AG04450 (cell line): ENCODE measurements around the gene EP400. TPM values are rescaled to one million over a fixed set of nuclear protein-coding genes. Genes with fewer than 3 reads are reported as not detected.

Experiments
- CTCF ChIA-PET: fragments of 300-600, 350-600 bp; formaldehyde crosslinking; extraction: SDS; loops from one replicate; lab custom pipeline; 2022; ENCODE audit warnings: antibody characterized with exemption, inconsistent platforms; lab: Charles Lee
- POLR2A ChIA-PET: fragments of 350-600 bp; formaldehyde crosslinking; extraction: SDS; loops from one replicate; lab custom pipeline; 2021; ENCODE audit warnings: antibody characterized with exemption, inconsistent platforms; lab: Yijun Ruan, JAX
- DNase-seq: peaks from one replicate; pipeline ENCODE4 v3.0.0-alpha.2; 2011; ENCODE audit warnings: low read depth, low spot score
- H3K27ac ChIP-seq: one replicate; pipeline ENCODE4 v1.5.1; 2012; ENCODE audit warnings: low read depth, low read length, control low read depth
- H3K27me3 ChIP-seq: one replicate; pipeline ENCODE4 v1.6.0; 2012; ENCODE audit warnings: low read length; ENCODE audit not compliant: control insufficient read depth, insufficient read depth
- H3K4me3 ChIP-seq: 2 replicates; pipeline ENCODE4 v1.5.1; 2011; ENCODE audit warnings: mild to moderate bottlenecking, low read depth, low read length, control low read depth
- H3K9me3 ChIP-seq: 2 replicates; pipeline ENCODE4 v1.5.1; 2012; ENCODE audit warnings: low read length; ENCODE audit not compliant: control insufficient read depth, insufficient read depth
- polyA plus RNA-seq: library from polyadenylated mRNA; depleted of rRNA; stranded (reverse); fragments of >200 nt; gene quantifications from 2 replicates; pipeline ENCODE4 v1.2.3, GENCODE V29; 2011
- TF ChIP-seq, protein P1 (sequence below): IDR thresholded peaks from 2 replicates; pipeline ENCODE4 v1.5.1; 2011; ENCODE audit warnings: low read depth, low read length, control low read depth, inconsistent platforms

EP400 gene
- polyA plus RNA-seq, 1 experiment: 5.4 TPM

DNA sequence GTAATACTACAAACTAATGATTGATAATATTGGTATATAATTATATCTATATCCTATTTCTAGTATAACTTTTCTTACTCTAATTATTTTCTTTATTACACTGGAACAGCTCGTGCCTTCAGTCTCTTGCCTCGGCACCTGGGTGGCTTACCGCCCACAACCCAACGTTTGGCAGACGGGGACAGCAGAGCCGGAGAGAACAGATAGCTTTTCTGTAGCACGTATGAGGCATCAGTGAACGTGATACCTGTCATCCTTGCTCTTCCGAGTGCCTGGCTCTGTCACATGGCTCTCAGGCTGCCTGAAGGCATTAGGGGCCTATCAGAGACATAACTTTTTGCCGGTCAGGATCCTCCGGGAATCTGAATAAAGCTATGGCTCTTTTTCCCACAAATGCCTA, 15.2 kb upstream of the EP400 start:
- no peaks in the 10 kb centered on the region for H3K9me3 ChIP-seq
- DNase-seq: no peak
- TF ChIP-seq, protein P1, sequence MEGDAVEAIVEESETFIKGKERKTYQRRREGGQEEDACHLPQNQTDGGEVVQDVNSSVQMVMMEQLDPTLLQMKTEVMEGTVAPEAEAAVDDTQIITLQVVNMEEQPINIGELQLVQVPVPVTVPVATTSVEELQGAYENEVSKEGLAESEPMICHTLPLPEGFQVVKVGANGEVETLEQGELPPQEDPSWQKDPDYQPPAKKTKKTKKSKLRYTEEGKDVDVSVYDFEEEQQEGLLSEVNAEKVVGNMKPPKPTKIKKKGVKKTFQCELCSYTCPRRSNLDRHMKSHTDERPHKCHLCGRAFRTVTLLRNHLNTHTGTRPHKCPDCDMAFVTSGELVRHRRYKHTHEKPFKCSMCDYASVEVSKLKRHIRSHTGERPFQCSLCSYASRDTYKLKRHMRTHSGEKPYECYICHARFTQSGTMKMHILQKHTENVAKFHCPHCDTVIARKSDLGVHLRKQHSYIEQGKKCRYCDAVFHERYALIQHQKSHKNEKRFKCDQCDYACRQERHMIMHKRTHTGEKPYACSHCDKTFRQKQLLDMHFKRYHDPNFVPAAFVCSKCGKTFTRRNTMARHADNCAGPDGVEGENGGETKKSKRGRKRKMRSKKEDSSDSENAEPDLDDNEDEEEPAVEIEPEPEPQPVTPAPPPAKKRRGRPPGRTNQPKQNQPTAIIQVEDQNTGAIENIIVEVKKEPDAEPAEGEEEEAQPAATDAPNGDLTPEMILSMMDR: no peak
- H3K4me3 ChIP-seq: no peak overlapping the region
- CTCF ChIA-PET: no interaction called here
- H3K27me3 ChIP-seq: no peaks in the 10 kb centered on the region
- H3K27ac ChIP-seq: no peak overlapping the region
- POLR2A ChIA-PET: no interaction called here

DNA sequence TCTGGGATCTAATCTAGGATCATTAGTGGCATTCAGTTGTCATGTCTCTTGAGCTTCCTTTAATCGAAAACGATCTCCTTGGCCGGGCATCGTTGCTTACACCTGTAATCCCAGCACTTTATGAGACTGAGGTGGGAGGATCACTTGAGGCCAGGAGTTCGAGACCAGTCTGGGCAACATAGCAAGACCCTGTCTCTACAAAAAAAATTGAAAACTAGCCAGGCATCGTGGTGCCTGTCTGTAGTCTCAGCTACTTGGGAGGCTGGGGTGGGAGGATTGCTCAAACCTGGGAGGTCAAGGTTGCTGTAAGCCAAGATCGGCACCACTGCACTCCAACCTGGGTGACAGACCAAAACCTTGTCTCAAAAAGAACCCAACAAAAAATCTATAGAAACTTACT, 11.7 kb upstream of the EP400 start:
- no peak overlapping the region for H3K27ac ChIP-seq
- H3K9me3 ChIP-seq: no peaks in the 10 kb centered on the region; the same call in 1 of the 2 replicates
- TF ChIP-seq, protein P1: no peak
- CTCF ChIA-PET: no interaction called here
- POLR2A ChIA-PET: no interaction called here
- no peak overlapping the region for H3K4me3 ChIP-seq
- no peak for DNase-seq
- no peaks in the 10 kb centered on the region for H3K27me3 ChIP-seq

DNA sequence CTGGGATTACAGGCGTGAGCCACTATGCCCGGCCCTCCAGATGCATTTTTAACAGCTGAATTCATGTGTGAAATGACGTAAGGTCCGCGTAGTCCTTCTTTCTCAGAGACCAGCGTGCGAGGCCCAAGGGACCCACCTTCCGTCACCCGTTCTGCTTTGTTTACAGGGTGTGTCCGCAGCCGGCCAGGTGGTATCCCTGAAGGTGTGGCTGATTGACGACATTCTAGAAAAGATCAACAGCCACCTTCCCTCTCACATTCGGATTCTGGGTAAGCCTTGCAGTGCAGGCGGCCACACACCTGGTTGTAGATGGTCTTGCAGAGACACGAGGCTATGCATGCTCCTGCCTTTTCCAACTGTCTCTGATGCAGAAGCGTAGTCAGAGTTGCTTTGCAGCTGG, 10.7 kb upstream of the EP400 start:
- TF ChIP-seq, protein P1: no peak
- DNase-seq: no peak
- ChIA-PET POLR2A (interaction anchor here (0.5 kb wide), 1 partner anchor 20 kb away, joined by 3 read pairs; no protein-coding TSS in a partner anchor), CTCF (no interaction called here)
- Histone ChIP-seq H3K9me3 (no peaks in the 10 kb centered on the region; the same call in 1 of the 2 replicates), H3K27ac (no peak overlapping the region), H3K4me3 (no peak overlapping the region), H3K27me3 (no peaks in the 10 kb centered on the region)

DNA sequence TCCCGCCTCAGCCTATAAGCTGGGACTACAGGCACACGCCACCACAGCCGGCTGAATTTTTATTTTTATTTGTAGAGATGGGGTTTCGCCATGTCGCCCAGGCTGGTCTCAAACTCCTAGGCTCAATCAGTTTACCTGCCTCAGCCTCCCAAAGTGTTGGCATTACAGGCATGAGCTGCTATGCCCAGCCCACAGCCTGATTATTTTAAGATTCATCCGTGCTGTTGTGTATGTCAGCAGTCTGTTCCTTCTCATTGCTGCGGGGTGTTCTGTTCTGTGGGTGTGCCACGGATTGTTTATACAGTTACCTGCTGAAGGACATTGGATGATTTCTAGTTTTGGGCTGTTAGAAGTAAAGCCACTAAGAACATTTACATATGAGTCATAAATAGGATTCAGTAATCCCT, 9.6 kb upstream of the EP400 start:
- ChIA-PET CTCF (no interaction called here), POLR2A (no interaction called here)
- H3K27ac ChIP-seq: no peak overlapping the region
- H3K4me3 ChIP-seq: no peak overlapping the region
- no peaks in the 10 kb centered on the region for H3K27me3 ChIP-seq
- no peaks in the 10 kb centered on the region; the same call in 1 of the 2 replicates for H3K9me3 ChIP-seq
- no peak for DNase-seq
- TF ChIP-seq, protein P1: no peak

DNA sequence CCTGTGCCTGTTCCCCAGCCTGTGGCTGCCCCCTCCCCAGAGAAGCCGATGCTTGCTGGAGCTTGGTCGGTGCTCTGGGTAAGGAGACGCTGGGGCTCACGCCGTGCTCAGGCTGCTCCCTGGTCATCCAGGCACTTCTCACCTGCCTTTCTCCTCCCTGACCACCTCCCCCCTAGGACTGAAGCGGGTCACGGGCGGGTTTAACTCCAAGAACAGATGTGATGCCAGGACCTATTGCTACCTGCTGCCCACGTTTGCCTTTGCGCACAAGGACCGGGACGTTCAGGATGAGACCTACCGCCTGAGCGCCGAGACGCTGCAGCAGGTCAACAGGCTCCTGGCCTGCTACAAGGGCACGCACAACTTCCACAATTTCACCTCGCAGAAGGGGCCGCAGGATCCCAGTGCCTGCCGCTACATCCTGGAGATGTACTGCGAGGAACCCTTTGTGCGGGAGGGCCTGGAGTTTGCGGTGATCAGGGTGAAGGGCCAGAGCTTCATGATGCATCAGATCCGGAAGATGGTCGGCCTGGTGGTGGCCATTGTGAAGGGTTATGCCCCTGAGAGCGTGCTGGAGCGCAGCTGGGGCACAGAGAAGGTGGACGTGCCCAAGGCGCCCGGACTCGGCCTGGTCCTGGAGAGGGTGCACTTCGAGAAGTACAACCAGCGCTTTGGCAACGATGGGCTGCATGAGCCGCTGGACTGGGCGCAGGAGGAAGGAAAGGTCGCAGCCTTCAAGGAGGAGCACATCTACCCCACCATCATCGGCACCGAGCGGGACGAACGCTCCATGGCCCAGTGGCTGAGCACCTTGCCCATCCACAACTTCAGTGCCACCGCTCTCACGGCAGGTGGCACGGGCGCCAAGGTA, 8.4 kb upstream of the EP400 start:
- POLR2A ChIA-PET: no interaction called here
- Histone ChIP-seq H3K27me3 (no peaks in the 10 kb centered on the region), H3K4me3 (no peak overlapping the region), H3K9me3 (no peaks in the 10 kb centered on the region; the same call in 1 of the 2 replicates), H3K27ac (no peak overlapping the region)
- TF ChIP-seq, protein P1: no peak
- CTCF ChIA-PET: no interaction called here
- DNase-seq: no peak
